GM23248 (cell line): ENCODE results near the gene NKX2-2. TPM values are rescaled to one million over a fixed set of nuclear protein-coding genes. Genes with fewer than 3 reads are reported as not detected.

ENCODE experiments used
- DNase-seq: peaks from one replicate; pipeline ENCODE4 v3.0.0-alpha.2; 2015
- H2AFZ ChIP-seq: fragments of 200-600 bp; sonication (generic); 2 replicates; pipeline ENCODE4 v1.6.1; 2016; ENCODE audit warnings: antibody characterized with exemption
- H3F3A ChIP-seq: fragments of 200-600 bp; sonication (generic); 2 replicates; pipeline ENCODE4 v1.6.1; 2016; ENCODE audit warnings: mild to moderate bottlenecking, antibody characterized with exemption, mixed run types; ENCODE audit not compliant: insufficient read depth
- H3K27ac ChIP-seq: fragments of 200-600 bp; sonication (generic); 2 replicates; pipeline ENCODE4 v1.5.1; 2016; ENCODE audit warnings: mild to moderate bottlenecking
- H3K27me3 ChIP-seq: fragments of 200-600 bp; sonication (generic); replicated peaks from 2 replicates; pipeline ENCODE4 v1.6.1; 2016; ENCODE audit warnings: mild to moderate bottlenecking; ENCODE audit not compliant: insufficient read depth
- H3K36me3 ChIP-seq: fragments of 200-600 bp; sonication (generic); 2 replicates; pipeline ENCODE4 v1.6.1; 2016; ENCODE audit warnings: low read depth, mild to moderate bottlenecking
- H3K4me1 ChIP-seq: fragments of 200-600 bp; sonication (generic); 2 replicates; pipeline ENCODE4 v1.6.1; 2016; ENCODE audit warnings: mild to moderate bottlenecking; ENCODE audit not compliant: insufficient read depth
- H3K4me2 ChIP-seq: fragments of 200-600 bp; sonication (generic); one replicate; pipeline ENCODE4 v1.6.1; 2016; ENCODE audit warnings: mild to moderate bottlenecking; ENCODE audit not compliant: unreplicated experiment
- H3K4me3 ChIP-seq: fragments of 200-600 bp; sonication (generic); 2 replicates; pipeline ENCODE4 v1.5.1; 2016; ENCODE audit warnings: mild to moderate bottlenecking
- H3K79me2 ChIP-seq: fragments of 200-600 bp; sonication (generic); 2 replicates; pipeline ENCODE4 v1.6.1; 2016; ENCODE audit warnings: mild to moderate bottlenecking; ENCODE audit not compliant: insufficient read depth
- H3K9ac ChIP-seq: fragments of 200-600 bp; sonication (generic); 2 replicates; pipeline ENCODE4 v1.6.1; 2016; ENCODE audit warnings: mild to moderate bottlenecking
- H3K9me2 ChIP-seq: fragments of 200-600 bp; sonication (generic); 2 replicates; pipeline ENCODE4 v1.6.1; 2016; ENCODE audit warnings: mixed run types, mild to moderate bottlenecking, moderate library complexity; ENCODE audit not compliant: insufficient read depth
- H3K9me3 ChIP-seq: fragments of 200-600 bp; sonication (generic); one replicate; pipeline ENCODE4 v1.6.1; 2017; ENCODE audit warnings: low read depth
- H4K20me1 ChIP-seq: fragments of 200-600 bp; sonication (generic); 2 replicates; pipeline ENCODE4 v1.6.0; 2016; ENCODE audit not compliant: insufficient read depth
- EZH2 ChIP-seq: fragments of 200-600 bp; sonication (generic); IDR thresholded peaks from 2 replicates; pipeline ENCODE4 v1.6.1; 2018; ENCODE audit warnings: antibody characterized with exemption, mild to moderate bottlenecking; ENCODE audit not compliant: insufficient read depth, poor library complexity, severe bottlenecking
- EZH2phosphoT487 ChIP-seq: fragments of 200-600 bp; sonication (generic); IDR thresholded peaks from 2 replicates; pipeline ENCODE4 v1.6.1; 2018; ENCODE audit warnings: antibody characterized with exemption, moderate library complexity, mild to moderate bottlenecking, low read depth; ENCODE audit not compliant: insufficient read depth
- WGBS, 2 experiments: methylation state at CpG; one replicate each; pipeline ENCODE4 v1.1.6; 2015 to 2017; ENCODE audit warnings: low lambda C conversion rate in 2 of 2, low coverage in 1 of 2; ENCODE audit errors: missing lambda C conversion rate in 2 of 2; 5-methylcytosine and 5-hydroxymethylcytosine counted together
- in situ Hi-C: fragments of 300-500 bp; cut with MboI; formaldehyde crosslinking; loops from 2 replicates; pipeline ENCODE4 v1.15.0; 2020
- polyA plus RNA-seq: library from polyadenylated mRNA; unstranded; fragments of >200 nt; fragmentation: Nextera tagmentation; extraction: Ambion mirVana; gene quantifications from 2 replicates; pipeline ENCODE4 v1.2.1, GENCODE V29; 2016
- total RNA-seq: library from RNA; depleted of rRNA; stranded (reverse); fragments of >200 nt; shearing (Covaris generic); gene quantifications from 2 replicates; pipeline ENCODE4 v1.2.3, GENCODE V29; 2014

Gene NKX2-2
- total and polyA plus RNA-seq, 2 experiments from 2014 or later, result not detected

DNA sequence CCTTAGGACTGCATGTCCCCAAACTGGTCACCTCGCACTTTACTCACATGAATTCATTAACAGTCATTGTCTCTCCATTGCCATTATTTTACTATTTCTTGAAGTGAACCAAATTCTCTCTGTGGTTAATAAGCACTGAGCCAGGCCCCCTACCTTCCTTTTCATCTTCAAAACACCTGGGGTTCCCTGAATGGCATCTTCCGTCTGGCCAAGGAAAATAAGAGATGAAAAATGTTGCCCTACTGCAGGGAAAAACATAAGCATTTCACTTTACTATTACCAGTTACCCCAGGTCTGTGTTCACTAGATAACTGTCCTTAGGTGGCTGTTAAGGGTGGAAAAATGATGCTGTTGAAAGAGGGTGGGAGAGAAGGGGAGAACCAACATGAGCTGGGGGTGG lies 10.0 kb upstream of the NKX2-2 start:
- H4K20me1 ChIP-seq, result no peaks in the 10 kb centered on the region
- H3K27me3 ChIP-seq, result peaks cover 75% of the 10 kb centered on the region
- H3K9me3 ChIP-seq, result no peaks in the 10 kb centered on the region
- H3K36me3 ChIP-seq, result no peaks in the 10 kb centered on the region
- H2AFZ ChIP-seq, result no peak overlapping the region
- no peak overlapping the region for H3K4me3 ChIP-seq
- H3K79me2 ChIP-seq, result no peaks in the 10 kb centered on the region
- no peak overlapping the region for H3K27ac ChIP-seq
- H3F3A ChIP-seq, result no peaks in the 10 kb centered on the region
- WGBS, 2 experiments, result 1 to 2% methylated on average over 2 of the region's 2 CpGs
- in situ Hi-C loops, result no loop called here
- H3K4me1 ChIP-seq, result no peaks in the 10 kb centered on the region
- H3K9me2 ChIP-seq, result no peaks in the 10 kb centered on the region
- no peak for DNase-seq
- no peak overlapping the region for H3K9ac ChIP-seq
- H3K4me2 ChIP-seq, result no peak overlapping the region
- no peak for TF ChIP-seq EZH2phosphoT487
- no peak for TF ChIP-seq EZH2

DNA sequence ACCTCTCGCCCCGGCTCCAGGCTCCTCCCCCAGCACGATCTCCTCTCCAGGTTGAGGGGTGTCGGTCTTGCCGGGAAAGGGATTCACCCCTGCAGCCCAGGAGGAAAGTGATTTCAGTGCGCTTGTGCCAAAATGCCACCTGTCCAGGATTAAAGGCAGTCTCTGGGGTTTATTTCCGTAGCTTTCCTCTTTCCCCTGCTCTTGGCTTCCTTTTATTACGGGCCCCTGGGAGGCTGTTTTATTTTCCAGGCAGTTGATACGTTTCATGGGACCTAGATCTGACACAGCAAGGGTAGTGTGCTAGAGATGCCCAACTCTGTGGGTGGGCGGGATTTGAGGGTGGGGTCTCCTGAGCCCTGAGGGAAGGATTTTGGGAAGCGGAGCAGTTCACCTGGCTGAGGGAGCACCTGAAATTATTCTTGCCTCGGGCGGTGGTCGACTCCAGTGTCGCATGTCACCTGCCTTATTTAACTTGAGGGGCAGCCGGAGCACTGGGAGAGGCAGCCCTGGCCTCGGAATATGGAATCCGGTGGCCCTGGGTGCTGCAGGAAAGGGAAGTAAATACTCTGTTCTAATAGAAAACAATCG lies 9.5 kb upstream of the NKX2-2 start:
- in situ Hi-C loops, result no loop called here
- H3K36me3 ChIP-seq, result no peaks in the 10 kb centered on the region
- H3K27me3 ChIP-seq, result peaks cover 78% of the 10 kb centered on the region

DNA sequence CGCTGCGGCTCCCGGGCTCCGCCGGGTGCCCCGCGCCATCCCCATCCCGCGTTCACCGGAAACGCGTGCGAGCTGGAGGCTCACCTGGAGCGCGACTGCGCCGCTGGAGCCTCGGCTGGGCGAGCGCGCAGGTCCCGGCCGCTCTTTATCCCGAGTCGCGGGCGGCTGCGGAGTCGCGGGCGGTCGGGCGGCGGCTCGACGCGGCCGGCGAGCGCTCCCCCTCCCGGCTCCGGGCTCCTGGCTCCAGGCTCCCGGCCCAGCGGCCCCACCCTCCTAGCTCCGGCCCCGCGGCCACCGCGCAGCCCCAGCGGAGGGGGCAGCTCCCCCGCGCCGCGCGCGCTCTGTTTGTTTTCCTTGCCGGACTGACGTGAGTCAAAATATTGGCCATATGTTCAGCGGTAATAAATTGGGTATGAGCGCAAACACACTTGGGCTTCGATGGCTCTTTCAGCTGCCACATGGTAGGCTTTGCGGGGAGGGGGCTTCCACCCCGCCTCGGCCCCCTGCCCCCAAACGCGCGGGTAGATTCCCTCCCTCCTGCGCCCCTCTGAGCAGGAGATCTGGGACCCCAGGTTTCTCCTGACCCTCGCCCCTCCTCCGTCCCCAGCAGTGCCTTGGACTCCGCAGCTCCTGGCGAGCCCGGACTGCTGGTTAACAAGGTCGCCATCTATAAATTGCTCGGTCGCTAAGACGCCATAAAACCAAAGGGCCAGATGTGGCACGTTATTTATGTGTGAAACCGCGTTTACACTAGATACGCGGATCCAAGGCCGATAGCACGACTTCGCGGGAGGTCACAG lies 8.8 kb upstream of the NKX2-2 start:
- no peaks in the 10 kb centered on the region for H4K20me1 ChIP-seq
- no peak overlapping the region for H3K4me3 ChIP-seq
- H3F3A ChIP-seq, result no peaks in the 10 kb centered on the region
- no peaks in the 10 kb centered on the region for H3K9me3 ChIP-seq
- no peaks in the 10 kb centered on the region for H3K4me1 ChIP-seq
- peak; percentile 71 for TF ChIP-seq EZH2
- TF ChIP-seq EZH2phosphoT487, result no peak
- no peaks in the 10 kb centered on the region for H3K36me3 ChIP-seq
- in situ Hi-C loops, result no loop called here
- H3K4me2 ChIP-seq, result no peak overlapping the region
- no peak overlapping the region for H3K27ac ChIP-seq
- H3K9ac ChIP-seq, result no peak overlapping the region
- no peaks in the 10 kb centered on the region for H3K9me2 ChIP-seq
- H3K27me3 ChIP-seq, result peaks cover 85% of the 10 kb centered on the region
- no peak for DNase-seq
- 1 to 3% methylated on average over 47 to 56 of the region's 86 CpGs for WGBS, 2 experiments
- H3K79me2 ChIP-seq, result no peaks in the 10 kb centered on the region
- no peak overlapping the region for H2AFZ ChIP-seq

More for the DNA sequence above, 9.5 kb upstream of the NKX2-2 start:
- Histone ChIP-seq H3K4me3 (no peak overlapping the region), H3K79me2 (no peaks in the 10 kb centered on the region), H3K9me2 (no peaks in the 10 kb centered on the region), H4K20me1 (no peaks in the 10 kb centered on the region), H3K4me2 (no peak overlapping the region), H3K9me3 (no peaks in the 10 kb centered on the region), H3F3A (no peaks in the 10 kb centered on the region), H2AFZ (no peak overlapping the region), H3K27ac (no peak overlapping the region), H3K4me1 (no peaks in the 10 kb centered on the region), H3K9ac (no peak overlapping the region)
- 4 to 7% methylated on average over 17 to 19 of the region's 19 CpGs for WGBS, 2 experiments
- DNase-seq, result no peak
- no peak for TF ChIP-seq EZH2
- no peak for TF ChIP-seq EZH2phosphoT487

DNA sequence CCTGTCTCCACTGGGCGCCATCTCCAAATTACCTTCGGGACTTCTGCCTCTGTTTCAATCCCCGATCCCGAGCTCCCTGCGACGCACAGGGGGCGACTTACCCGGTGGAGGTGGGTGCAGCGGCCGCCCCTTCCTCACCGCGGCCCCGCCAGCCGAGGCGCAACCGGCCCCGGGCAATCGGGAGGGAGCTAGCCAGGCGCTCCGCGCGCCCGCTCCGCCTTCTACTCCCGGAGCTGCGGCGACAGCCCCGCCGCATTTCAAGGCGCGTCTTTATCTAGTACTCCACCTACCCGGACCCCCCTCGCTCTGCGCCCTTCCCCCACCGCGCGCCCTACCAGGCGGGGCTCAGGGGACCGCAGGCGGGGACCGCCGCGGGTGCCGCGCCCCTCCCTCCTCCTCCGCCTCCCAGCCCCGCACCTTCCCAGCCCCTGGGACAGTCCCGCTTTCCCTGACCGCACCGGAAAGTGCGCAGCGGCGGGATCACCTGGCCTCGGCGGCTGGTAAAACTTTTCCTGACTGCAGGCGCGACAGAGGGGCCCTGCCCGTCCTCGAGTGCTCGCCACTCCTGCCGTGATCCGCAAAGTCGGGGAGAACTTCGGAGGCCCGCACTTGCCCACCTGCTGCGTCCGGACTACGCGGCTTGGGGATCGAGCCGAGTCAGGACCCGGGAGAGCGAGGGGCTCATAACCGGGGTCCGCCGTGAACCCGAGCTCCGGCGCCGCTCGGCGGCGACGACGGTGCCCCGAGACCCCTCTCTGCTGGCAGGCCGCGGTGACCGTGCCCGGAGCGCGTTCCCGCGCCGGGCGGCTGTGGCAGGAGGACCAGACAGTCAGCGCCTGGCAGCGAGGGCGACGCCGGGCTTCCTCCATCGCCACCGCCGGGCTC lies 8.0 kb upstream of the NKX2-2 start:
- no peaks in the 10 kb centered on the region for H4K20me1 ChIP-seq
- no peak for TF ChIP-seq EZH2
- no peak for TF ChIP-seq EZH2phosphoT487
- no peak overlapping the region for H3K4me2 ChIP-seq
- WGBS, 2 experiments, result 1 to 2% methylated on average over 69 to 95 of the region's 104 CpGs
- H3K79me2 ChIP-seq, result no peaks in the 10 kb centered on the region
- DNase-seq, result no peak
- H3K27ac ChIP-seq, result no peak overlapping the region
- H3K9me2 ChIP-seq, result no peaks in the 10 kb centered on the region
- in situ Hi-C loops, result no loop called here
- no peak overlapping the region for H3K4me3 ChIP-seq
- H3K4me1 ChIP-seq, result no peaks in the 10 kb centered on the region
- no peak overlapping the region for H2AFZ ChIP-seq
- H3K9ac ChIP-seq, result no peak overlapping the region
- no peaks in the 10 kb centered on the region for H3K36me3 ChIP-seq
- peaks cover 93% of the 10 kb centered on the region for H3K27me3 ChIP-seq
- no peaks in the 10 kb centered on the region for H3K9me3 ChIP-seq
- no peaks in the 10 kb centered on the region for H3F3A ChIP-seq
